ENCODE data around the gene ANO8.
A peak's percentile ranks its signal among the peaks of the same experiment; 100 is the strongest.

ANO8 gene

DNA sequence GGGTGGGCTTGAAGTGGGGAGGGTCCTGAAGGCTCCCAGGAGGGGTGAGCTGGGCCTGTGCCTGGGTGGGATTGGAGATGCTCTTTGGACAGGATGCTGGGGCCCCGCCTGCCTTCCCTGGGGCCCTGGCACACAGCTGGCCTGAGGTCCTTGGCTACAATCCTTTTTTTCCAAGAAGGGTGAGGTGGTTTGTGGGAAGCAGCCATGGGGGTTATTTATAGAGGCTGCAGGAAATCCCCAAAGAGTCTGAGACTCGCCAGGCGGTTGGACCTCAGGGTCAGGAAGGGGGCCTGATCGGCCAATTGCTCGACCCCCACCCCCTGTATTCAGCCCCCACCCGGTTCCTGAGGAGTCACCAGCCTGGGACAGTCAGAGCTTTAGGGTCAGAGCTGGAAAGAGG lies 12.7 kb upstream of the ANO8 start:
- DNase-seq: no peak

DNA sequence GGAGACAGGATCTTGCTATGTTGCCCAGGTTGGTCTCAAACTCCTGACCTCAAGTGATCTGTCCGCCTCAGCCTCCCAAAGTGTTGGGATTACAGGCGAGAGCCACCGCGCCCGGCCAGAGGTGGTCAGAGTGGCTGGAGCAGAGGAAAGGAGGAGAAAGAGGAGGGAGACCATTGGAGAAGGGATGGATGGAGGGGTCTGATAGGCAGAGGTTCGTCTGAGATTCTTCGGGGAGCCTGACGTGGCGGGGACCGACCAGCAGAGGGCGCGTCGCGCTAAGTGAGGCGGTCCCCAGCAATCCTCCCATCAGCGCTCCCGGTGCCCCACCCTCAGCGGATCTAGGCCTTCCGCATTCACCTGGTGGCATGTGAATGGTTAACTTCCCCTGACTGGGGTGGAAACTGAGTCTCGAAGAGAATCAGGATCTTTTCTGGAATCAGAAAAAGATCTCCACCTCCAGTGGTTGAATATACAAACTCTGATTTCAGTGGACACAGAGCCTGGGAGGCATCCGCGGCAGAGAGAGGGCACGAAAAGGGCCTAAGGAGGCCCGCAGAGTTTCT lies 11.5 kb upstream of the ANO8 start:
- DNase-seq: peak; percentile 88

DNA sequence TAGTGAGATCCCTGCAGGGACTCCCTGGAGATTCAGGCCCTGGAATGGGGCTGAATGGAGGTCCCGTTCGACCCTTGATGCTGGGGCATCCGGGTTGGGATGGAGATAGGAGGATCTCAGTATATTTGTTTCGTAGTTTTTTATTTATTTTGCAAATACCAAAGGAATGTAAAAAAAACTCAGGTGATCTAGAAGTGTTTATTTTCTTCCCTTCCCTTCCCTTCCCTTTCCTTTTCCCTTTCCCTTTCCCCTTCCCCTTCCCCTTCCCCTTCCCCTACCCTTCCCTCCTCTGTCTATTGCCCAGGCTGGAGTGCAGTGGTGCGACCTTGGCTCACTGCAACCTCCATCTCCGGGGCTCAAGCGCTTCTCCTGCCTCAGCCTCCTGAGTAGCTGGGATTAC lies 7.2 kb upstream of the ANO8 start:
- no peak for DNase-seq

DNA sequence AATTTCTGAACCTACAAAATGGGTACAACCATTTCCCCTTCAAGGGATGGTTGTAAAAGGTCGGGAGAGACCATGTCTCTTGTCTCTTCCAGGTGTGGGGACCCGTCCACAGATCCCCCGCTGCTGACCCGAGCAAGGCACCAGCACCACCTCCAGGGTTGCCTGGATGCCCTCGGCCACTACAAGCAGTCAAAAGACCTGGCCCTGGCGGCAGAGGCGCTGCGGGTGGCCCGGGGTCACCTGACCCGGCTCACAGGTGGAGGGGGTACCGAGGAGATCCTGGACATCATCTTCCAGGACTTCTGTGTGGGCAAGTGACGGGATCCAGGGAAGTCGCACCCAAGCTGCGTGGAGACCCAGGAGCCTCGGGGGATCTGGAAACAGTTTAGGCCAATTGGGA lies 6.7 kb upstream of the ANO8 start:
- DNase-seq: no peak

DNA sequence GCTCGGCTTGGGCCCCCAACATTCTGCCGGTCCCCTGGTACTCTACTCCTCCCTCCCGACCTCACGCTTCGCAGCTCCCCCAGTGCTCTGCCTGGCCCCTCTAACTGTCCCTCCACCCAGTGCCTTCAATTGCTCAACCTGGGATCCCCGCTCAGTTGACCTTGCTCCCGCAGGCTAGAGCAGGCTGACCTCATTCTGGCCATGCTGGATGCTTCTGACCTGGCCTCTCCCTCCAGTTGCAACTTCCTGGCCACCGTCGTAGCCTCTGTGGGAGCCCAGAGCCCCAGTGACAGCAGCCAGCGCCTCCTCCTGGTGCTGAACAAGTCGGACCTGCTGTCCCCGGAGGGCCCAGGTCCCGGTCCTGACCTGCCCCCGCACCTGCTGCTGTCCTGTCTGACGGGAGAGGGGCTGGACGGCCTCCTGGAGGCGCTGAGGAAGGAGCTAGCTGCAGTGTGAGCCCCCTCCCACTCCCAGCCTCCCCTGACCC lies 6.3 kb upstream of the ANO8 start:
- no peak for DNase-seq

DNA sequence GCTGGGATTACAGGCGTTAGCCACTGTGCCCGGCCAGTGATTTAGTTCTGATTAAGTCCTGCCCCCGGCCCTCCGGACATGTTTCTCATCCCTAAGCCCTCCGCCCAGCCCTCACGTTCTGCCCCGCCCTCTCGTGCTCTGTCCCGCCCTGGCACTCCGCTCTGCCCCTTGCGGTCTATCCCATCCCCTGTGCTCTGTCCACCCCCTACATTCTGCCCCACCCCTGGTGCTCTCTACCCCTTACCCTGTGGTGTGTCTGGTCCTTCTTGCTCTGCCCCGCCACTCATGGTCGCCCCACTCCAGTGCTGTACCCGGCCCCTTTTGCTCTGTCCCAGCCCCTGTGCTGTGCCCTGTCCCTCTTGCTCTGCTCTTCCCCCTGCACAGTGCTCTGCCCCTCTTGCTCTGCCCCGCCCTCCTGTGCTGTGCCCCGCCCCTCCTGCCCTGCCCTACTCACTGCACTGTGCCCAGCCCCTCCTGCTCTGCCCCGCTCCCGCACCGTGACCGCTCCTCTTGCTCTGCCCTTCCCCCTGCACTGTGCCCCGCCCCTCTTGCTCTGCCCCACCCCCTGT lies 5.7 kb upstream of the ANO8 start:
- no peak for DNase-seq

DNA sequence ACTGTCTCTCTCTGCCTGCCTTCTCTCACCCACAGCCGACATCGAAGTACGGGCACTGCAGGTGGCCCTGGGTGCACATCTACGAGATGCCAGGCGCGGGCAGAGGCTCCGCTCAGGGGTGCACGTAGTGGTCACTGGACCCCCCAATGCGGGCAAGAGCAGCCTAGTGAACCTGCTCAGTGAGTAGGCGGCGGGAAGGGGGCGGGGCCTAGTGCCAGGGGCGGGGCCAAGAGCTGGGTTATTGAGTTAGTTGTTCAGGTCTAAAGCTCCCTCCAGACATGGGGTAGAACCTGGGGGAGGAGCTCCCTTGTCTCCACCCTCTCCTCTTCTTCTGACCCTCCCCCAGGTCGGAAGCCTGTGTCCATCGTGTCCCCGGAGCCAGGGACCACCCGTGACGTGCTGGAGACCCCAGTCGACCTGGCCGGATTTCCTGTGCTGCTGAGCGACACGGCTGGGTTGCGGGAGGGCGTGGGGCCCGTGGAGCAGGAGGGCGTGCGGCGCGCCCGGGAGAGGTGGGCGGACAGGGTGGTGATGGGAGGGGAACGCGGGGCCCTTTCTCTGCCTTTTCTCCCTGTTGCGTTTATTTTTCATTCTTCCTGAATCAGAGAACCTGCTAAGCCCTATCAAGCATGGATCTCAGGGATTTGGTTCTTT lies 4.6 kb upstream of the ANO8 start:
- DNase-seq: no peak

DNA sequence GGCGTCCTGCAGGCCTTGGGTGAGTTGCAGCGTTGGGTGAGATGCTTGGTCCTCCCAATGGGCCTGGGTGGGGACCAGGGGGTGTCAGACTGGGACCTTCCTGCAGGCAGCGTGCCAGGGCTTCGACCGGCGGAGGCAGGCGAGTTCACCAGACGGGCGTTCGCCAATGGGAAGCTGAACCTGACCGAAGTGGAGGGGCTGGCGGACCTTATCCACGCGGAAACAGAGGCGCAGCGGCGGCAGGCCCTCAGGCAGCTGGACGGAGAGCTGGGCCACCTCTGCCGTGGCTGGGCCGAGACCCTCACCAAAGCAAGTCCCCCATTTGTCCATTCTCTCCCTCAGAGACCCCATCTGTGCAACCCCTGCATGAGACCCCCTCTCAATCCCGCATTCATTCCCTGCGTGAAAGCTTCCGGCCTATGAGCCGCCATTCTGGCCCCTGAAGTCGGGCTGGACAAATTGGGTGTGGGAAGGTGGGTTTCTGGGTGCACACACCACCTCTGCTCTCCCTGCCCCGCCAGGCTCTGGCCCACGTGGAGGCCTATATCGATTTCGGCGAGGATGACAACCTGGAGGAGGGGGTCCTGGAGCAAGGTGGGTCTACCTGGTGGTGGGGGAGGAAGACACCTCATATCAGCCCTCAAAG lies 3.9 kb upstream of the ANO8 start:
- DNase-seq: no peak

DNA sequence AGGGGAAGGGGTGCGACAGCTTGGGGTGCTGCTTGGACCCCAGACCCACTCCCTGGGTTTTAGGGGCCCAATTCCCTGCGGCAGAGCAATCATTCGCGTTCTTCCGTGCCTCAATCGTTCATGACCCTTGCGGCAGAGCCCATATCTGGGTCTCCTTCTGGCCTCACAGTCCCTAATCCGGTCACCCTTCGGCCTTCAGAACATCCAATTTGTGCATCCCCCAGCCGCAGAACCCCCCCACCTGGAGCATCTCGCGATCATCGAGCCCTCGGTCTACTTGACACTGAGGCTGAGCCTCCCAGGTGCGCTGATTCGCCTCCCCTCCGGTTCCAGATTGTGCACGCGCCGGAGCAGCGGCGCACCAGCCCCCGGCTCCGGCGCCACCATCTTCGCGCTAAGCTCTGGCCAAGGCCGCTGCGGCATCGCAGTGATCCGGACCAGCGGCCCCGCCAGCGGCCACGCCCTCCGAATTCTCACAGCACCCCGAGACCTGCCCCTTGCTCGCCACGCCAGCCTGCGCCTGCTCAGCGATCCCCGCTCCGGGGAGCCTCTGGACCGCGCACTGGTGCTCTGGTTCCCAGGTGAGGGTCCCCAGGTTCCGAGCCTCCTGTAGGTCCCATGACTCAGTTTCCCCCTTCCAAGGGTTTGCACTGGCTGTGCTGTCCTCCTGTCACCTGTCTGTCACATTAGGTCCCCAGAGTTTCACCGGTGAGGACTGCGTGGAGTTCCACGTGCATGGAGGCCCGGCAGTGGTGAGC lies 3.2 kb upstream of the ANO8 start:
- peak; percentile 66 for DNase-seq

DNA sequence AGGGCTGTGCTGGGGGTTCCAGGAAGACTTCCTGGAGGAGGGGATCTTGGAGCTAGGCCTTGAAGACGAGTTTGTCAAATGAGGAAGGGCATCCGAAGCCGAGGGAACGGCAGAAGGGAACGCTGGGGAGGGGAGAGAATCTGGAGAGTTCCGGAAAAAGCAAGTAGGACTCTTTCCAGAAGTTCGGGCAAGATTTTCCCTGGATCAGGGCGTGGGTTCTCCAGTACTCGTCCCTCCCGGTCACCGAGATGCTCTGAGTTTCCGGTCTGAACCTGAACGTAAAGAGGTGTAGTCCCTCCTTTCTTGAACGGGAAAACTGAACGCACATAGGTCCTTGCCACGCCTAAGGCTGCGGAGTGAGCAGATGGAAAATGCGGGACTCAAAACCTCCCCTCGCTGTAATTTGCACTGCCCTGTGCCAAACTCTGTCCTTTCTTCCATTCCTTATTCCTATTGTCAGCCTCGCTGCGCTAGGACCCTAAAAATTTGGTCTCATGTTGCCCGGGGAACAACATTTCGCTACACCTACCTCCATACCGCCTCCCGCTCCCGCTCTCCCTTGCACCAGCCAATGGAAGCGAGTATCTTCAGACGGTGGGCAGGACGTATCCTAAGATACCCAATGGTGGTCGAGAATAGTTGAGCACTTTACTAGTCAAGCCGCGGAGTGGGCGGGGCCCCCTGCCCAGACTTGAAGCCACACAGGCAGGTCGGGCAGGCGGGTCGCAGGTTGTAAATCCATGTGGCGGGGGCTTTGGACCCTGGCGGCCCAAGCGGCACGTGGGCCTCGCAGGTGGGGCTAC lies 2.4 kb upstream of the ANO8 start, which contains the start of gene GTPBP3:
Gene GTPBP3 (plus strand): TSS at position 682 of the 803 bp plus-strand sequence. CDS start 59 bp downstream, at position 741.
- DNase-seq: peak; percentile 100

DNA sequence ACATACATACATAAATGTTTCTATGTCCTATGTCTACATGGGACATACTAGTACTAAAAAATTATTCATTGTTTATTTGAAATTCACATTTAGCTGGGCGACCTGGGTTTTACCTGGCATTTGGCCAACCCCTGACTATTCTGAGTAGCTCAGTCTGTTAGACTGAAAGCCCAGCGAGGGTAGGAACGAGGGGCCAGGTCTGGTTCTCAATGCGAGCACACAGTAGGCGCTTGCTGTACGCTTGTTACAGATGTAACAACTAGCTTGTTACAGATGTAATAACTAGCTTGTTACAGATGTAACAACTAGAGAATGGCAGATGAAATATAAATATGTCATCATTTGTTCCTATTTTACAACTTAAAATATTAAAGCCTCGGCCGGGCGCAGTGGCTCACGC lies 920 bp upstream of the ANO8 start:
- DNase-seq: no peak

DNA sequence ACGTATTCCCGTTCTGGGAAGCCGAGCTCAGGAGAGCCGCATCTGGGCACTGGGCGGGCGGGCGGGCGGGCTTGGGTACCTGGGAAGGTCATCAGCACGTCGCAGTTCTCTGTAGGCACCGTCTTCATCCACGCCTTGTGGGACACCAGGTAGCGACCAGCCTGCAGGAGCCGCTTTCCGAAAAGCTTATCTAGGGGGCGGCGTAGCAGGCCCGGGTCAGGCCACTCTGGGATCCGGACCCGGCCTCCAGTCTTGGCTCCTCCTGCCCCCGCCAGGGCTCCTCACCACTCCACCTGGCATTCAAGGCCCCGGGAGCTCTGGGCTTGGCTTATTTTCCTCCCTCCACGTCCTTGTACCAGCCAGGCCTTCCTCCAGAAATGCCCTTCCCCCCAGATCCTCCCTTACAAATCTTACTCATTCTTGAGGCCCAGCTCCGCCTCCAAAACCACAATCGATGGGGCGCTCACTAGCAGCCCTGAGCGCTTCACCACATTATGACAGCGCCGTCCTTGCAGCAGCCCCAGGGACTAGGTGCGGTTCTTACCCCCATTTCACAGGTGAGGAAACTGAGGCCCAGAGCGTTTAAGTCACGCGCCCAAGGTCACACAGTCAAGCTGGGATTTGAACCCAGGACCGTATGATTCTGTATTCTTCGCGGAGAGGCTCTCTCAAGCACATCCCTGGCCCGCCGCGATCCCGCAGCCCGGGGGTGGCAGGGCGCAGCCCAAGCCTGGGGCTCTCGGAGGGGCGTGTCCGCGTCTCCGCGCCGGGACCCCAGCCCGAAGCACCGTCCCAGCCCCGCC lies 843 bp downstream of the ANO8 start:
- DNase-seq: peak; percentile 95

DNA sequence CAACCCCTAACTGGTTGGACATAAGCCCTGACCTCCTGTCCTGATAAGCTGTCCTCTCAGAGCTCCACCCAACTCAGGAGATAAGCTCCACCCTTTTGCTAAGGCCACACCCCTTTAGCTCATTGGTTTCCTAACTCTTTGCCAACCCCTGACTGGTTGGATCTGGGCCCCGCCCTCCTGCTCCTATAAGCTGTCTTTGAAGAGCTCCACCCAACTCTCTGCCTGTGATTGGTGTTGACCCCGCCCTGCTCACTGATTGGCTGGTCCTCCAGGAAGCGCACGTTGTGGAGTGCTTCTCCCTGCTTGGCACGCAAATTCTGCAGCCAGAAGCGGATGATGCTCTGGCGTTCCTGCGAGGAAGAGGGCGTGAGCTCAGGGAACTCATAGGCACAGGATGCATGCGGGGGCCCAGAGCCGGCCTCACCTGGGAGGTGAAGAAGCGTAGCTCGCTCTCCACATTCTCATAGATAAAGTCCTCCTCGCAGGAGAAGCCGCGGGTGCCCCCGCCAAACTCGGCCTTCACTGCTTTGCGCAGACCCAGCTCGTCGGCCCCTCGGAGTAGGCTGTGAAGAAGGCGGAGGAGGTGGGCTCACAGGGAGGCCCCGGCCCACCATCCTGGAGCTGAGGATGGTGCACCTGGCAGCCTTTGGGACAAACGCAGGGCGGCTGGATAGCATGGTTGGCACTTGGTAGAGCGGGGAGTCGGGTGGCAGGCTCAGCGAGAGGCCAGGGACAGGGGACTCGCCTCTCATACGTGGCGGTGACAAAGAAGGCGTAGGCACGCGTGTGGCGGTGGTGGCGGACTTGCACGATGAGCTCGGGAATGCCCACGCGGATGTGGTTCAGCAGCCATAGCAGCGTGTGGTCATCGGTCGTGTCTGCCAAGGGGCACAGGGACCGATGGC lies 1.7 kb downstream of the ANO8 start:
- peak; percentile 97 for DNase-seq

DNA sequence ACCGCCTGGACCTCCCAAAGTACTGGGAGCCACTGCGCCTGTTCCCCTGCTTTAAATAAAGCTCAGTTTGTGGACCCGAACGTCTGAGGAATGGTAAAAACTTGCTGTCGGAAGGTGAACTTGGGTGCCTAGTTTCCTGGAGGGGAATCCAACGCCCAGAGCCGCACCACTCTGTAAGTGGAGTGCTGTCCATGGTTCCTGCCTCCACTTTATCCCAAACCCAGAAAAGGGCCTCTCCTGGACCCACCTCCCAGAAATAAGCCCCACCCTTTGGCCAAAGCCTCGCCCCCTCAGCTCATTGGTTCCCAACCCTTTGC lies 2.3 kb downstream of the ANO8 start:
- DNase-seq: no peak

DNA sequence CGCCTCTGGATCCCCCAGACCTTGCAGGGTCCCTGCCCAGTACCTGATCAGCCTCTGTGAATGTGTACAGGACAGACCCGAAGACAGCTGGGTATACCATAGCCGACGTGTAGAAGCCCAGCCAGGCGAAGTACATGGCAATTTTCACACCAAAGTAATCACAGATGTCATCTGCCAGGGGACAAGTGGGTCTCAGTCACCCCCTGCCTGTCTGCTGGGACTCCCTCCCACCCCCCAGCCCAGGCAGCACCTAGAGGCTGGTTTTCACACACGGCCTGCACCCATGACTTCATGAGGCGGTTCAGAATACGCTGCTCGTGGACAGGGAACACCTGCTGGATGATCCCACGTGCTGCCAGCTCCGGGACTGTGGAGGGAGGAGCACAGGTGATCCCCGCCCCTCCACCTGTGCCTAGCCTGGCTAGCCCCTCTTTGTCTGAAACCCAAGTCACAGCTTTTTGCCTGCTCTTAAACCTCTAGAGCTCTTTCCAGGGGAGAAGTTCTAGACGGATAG lies 3.6 kb downstream of the ANO8 start:
- no peak for DNase-seq

DNA sequence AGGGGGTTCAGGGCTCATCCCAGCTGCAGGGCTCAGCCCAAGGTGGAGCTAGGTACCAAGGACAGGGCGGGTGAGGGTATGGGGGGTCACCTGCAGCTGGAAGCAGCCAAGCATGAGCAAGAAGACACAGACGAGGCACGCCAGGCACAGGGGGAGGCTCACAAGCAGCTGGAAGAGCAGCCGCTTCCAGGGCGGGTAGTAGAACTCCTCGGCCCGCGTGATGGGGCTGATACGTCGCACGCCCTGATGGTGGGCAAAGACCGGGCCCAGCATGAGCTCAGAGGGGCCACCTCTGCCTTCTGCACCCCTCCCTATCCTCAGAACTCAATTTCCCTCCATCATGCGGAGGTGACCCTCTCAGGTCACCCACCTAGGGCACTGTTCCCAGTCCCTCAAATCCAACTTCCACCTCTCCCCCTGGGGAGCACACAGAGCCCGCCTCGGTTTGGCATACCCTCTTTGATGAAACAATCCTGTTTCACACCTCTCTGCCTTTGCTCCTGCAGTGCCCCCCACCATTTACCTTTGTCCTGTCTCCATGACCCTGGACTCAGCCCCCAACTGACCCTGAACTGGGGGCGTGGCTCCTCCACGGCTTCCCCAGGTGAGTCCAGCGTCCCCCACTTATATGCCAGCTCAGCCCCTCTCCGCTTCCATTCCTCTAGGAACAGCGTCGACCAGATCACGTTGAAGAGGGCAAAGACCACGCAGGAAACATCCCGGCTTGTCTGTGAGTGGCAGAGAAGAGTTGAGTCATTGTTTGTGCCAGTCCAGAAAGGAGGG lies 4.2 kb downstream of the ANO8 start:
- no peak for DNase-seq

DNA sequence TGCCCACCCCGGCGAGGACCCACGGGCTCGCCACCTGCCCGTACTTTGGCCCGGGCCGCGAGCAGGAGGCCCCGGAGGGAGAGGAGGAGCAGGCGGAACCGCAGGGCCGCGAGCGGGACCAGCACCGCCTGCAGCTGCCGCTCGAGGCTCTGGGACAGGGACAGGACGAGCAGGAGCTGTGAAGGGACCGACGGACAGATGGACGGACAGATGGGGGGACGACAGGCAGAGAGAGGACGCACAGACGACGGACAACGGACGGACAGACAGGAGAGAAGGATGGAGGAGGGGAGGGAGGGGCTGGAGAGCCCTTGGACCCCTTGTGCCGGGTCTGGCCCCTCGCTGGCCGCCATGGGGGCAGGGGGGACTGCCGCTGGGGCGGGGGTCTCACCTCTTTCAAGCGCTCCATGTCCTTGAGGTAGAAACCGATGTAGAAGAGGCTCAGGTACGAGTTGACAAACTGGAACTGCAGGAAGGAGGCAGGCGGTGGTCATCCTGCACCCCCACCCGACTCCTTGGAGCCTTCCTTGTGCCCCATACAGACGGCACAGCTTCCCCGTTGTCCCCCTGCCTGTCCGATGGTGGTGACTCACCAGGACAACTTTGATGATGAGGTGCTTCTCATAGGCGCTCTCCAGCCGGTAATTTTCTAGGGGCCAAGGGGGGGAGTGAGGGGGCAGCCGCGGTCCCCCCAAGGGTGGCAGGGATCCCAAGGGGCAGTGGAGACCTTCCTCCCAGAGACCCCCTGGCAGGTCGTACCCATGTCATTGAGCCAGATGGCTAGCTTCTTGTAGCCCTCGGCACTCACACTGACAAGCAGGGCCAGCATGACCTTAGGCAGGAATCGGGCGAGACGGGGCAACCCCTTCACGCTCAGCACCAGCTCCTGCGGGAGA lies 5.0 kb downstream of the ANO8 start:
- no peak for DNase-seq

All from OCI-M1 (cell line).